PC-3 (cell line): Measurements from ENCODE around the gene RBPJ.

Source experiments
- CTCF ChIP-seq: fragments of 300-600 bp; sonication (generic); conservative IDR thresholded peaks from 2 replicates; pipeline ENCODE4 v1.5.1; 2017; ENCODE audit warnings: antibody characterized with exemption, low read depth, mild to moderate bottlenecking, low read length
- EZH2 ChIP-seq: fragments of 300-600 bp; sonication (generic); IDR thresholded peaks from one replicate; pipeline ENCODE4 v1.6.1; 2017; ENCODE audit warnings: antibody characterized with exemption, mild to moderate bottlenecking, low read length; ENCODE audit not compliant: unreplicated experiment
- EZH2phosphoT487 ChIP-seq: fragments of 300-600 bp; sonication (generic); IDR thresholded peaks from 2 replicates; pipeline ENCODE4 v1.6.1; 2018; ENCODE audit warnings: mild to moderate bottlenecking, antibody characterized with exemption, low read length, borderline replicate concordance

GRCh38 chr4:26302031-26302899, 18.5 kb upstream of the RBPJ start:
- TF ChIP-seq CTCF (no peak), EZH2 (no peak), EZH2phosphoT487 (no peak)
